ENCODE results near the gene MPV17.

DNA sequence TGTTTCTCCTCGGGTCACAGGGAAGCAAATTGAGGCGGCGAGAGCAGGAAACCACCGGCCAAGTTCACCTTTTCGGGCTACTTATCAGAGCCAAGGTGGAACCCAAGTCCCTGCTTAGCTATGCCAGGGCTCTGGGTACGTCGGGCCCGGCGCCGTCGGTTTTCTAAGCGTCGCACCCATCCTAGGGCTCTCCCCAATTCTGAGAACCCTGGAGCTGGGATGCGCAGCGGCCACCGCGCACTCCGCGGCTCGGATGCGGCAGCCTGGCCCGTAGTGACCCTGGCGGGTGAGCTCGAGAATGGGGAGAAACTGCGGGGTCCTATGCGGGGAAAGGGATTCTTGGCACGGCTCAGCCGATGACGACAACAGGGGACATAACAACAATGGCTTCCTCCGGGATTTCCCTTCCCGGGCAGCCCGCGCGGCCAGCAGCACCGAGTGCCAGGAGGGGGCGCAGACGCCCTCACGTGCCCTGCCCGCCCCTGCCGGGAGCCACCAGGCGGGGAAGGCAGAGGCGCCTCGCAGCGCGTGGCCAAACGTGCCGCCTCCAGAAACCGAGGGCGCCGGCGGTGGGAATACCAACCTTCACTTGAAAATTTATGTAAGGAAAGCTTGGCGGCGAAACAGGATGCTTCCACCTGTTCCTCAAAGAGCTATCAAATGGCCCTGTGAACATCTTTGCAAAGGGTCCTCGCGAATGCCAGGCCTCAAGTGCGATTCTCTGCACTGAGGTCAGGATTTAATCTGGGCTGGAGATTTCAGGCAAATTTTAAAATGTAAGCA, 58.0 kb downstream of the MPV17 start:
- TF ChIP-seq POLR2A (IDR thresholded peaks at IDR 0.05): no peak
- TF ChIP-seq, protein P1, sequence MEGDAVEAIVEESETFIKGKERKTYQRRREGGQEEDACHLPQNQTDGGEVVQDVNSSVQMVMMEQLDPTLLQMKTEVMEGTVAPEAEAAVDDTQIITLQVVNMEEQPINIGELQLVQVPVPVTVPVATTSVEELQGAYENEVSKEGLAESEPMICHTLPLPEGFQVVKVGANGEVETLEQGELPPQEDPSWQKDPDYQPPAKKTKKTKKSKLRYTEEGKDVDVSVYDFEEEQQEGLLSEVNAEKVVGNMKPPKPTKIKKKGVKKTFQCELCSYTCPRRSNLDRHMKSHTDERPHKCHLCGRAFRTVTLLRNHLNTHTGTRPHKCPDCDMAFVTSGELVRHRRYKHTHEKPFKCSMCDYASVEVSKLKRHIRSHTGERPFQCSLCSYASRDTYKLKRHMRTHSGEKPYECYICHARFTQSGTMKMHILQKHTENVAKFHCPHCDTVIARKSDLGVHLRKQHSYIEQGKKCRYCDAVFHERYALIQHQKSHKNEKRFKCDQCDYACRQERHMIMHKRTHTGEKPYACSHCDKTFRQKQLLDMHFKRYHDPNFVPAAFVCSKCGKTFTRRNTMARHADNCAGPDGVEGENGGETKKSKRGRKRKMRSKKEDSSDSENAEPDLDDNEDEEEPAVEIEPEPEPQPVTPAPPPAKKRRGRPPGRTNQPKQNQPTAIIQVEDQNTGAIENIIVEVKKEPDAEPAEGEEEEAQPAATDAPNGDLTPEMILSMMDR (IDR thresholded peaks at IDR 0.05): peak in 1 of 2 donors; percentile 20

Data from suprapubic skin (tissue), 3 donors.